Trophoblast cell (in vitro differentiated cells and primary cell): ENCODE results near the gene DIO1. TPM values are rescaled to one million over a fixed set of nuclear protein-coding genes. Genes with fewer than 3 reads are reported as not detected.

ENCODE experiments used
- DNase-seq, 2 donors: peaks; one replicate each; pipeline ENCODE4 v3.0.0-alpha.2; 2016
- H2AFZ ChIP-seq: 2 replicates; pipeline ENCODE4 v1.6.1; 2013; ENCODE audit warnings: low read length, moderate library complexity, mild to moderate bottlenecking; ENCODE audit not compliant: insufficient read depth, poor library complexity
- H2AK5ac ChIP-seq: 2 replicates; pipeline ENCODE4 v1.6.1; 2013; ENCODE audit warnings: mild to moderate bottlenecking, low read length
- H2BK120ac ChIP-seq: 2 replicates; pipeline ENCODE4 v1.6.1; 2013; ENCODE audit warnings: low read length, mild to moderate bottlenecking, moderate library complexity; ENCODE audit not compliant: insufficient read depth, poor library complexity
- H2BK12ac ChIP-seq: 2 replicates; pipeline ENCODE4 v1.6.1; 2013; ENCODE audit warnings: mild to moderate bottlenecking, low read length, moderate library complexity
- H2BK5ac ChIP-seq: 2 replicates; pipeline ENCODE4 v1.6.1; 2013; ENCODE audit warnings: low read length, low read depth, moderate library complexity, mild to moderate bottlenecking; ENCODE audit not compliant: poor library complexity
- H3K14ac ChIP-seq: 2 replicates; pipeline ENCODE4 v1.6.1; 2013; ENCODE audit warnings: mild to moderate bottlenecking, low read length
- H3K18ac ChIP-seq: 2 replicates; pipeline ENCODE4 v1.6.1; 2013; ENCODE audit warnings: mild to moderate bottlenecking, low read length
- H3K23ac ChIP-seq: 2 replicates; pipeline ENCODE4 v1.6.1; 2013; ENCODE audit warnings: low read length
- H3K27ac ChIP-seq: 2 replicates; pipeline ENCODE4 v1.5.1; 2013; ENCODE audit warnings: low read depth, mild to moderate bottlenecking, inconsistent platforms, low read length, moderate library complexity
- H3K27me3 ChIP-seq: 2 replicates; pipeline ENCODE4 v1.6.1; 2013; ENCODE audit warnings: inconsistent platforms, mild to moderate bottlenecking, low read length, moderate library complexity; ENCODE audit not compliant: insufficient read depth
- H3K36me3 ChIP-seq, 2 experiments: 1 replicate in 1 of 2; 2 replicates in 1 of 2; pipeline ENCODE4 v1.6.1; 2013; ENCODE audit warnings: low read length in 2 of 2, mild to moderate bottlenecking in 2 of 2, moderate library complexity in 1 of 2; ENCODE audit not compliant: insufficient read depth in 2 of 2, control insufficient read depth in 1 of 2
- H3K4ac ChIP-seq: 2 replicates; pipeline ENCODE4 v1.6.1; 2013; ENCODE audit warnings: low read depth, mild to moderate bottlenecking, low read length, moderate library complexity
- H3K4me1 ChIP-seq, 2 experiments: 1 replicate in 1 of 2; 2 replicates in 1 of 2; pipeline ENCODE4 v1.6.1; 2013; ENCODE audit warnings: low read length in 2 of 2, mild to moderate bottlenecking in 2 of 2, moderate library complexity in 1 of 2; ENCODE audit not compliant: insufficient read depth in 2 of 2, control insufficient read depth in 1 of 2
- H3K4me2 ChIP-seq: 2 replicates; pipeline ENCODE4 v1.6.1; 2013; ENCODE audit warnings: inconsistent platforms, mild to moderate bottlenecking, low read length, moderate library complexity
- H3K4me3 ChIP-seq: 2 replicates; pipeline ENCODE4 v1.5.1; 2013; ENCODE audit warnings: mild to moderate bottlenecking, low read depth, low read length, inconsistent platforms
- H3K79me1 ChIP-seq: one replicate; pipeline ENCODE4 v1.6.1; 2013; ENCODE audit warnings: low read length
- H3K79me2 ChIP-seq: 2 replicates; pipeline ENCODE4 v1.6.1; 2013; ENCODE audit warnings: low read length, mild to moderate bottlenecking; ENCODE audit not compliant: control insufficient read depth, insufficient read depth, poor library complexity
- H3K9ac ChIP-seq: 2 replicates; pipeline ENCODE4 v1.6.1; 2013; ENCODE audit warnings: mild to moderate bottlenecking, low read length
- H3K9me3 ChIP-seq: 2 replicates; pipeline ENCODE4 v1.6.1; 2013; ENCODE audit warnings: low read depth, mild to moderate bottlenecking, control low read depth, inconsistent platforms, low read length; ENCODE audit not compliant: insufficient read depth
- H4K12ac ChIP-seq: 2 replicates; pipeline ENCODE4 v1.6.1; 2013; ENCODE audit warnings: low read depth, mild to moderate bottlenecking, low read length, moderate library complexity
- H4K8ac ChIP-seq: 2 replicates; pipeline ENCODE4 v1.6.1; 2013; ENCODE audit warnings: low read depth, mild to moderate bottlenecking, low read length, moderate library complexity
- H4K91ac ChIP-seq: one replicate; pipeline ENCODE4 v1.6.1; 2013; ENCODE audit warnings: low read depth, mild to moderate bottlenecking, low read length, moderate library complexity
- WGBS: extraction: QIAGEN DNeasy Blood & Tissue Kit; methylation state at CpG from one replicate; pipeline ENCODE4 v1.1.7; 2013; ENCODE audit warnings: missing lambda C conversion rate; ENCODE audit not compliant: insufficient read length, insufficient coverage; ENCODE audit errors: extremely low coverage; 5-methylcytosine and 5-hydroxymethylcytosine counted together
- polyA plus RNA-seq: library from polyadenylated mRNA; stranded (reverse); fragments of 200-250 nt; gene quantifications from 2 replicates; pipeline ENCODE4 v1.2.3, GENCODE V29; 2013

Gene DIO1
- polyA plus RNA-seq: 0.11 and 0.15 TPM in 2 replicates

- no peak within 1 kb of the TSS for H2BK120ac ChIP-seq
- no peak within 1 kb of the TSS for H2AFZ ChIP-seq
- no peaks in the 10 kb centered on the region for H3K9me3 ChIP-seq
- H2BK5ac ChIP-seq: no peak within 1 kb of the TSS
- H4K12ac ChIP-seq: no peak within 1 kb of the TSS
- H3K4me2 ChIP-seq: no peak within 1 kb of the TSS
- H2AK5ac ChIP-seq: no peak within 1 kb of the TSS
- H3K27me3 ChIP-seq: no peaks in the 10 kb centered on the region
- no peak within 1 kb of the TSS for H4K8ac ChIP-seq
- no peak within 1 kb of the TSS for H3K27ac ChIP-seq
- no peak within 1 kb of the TSS for H3K23ac ChIP-seq
- H3K36me3 ChIP-seq: no peaks in the 10 kb centered on the region
- H3K9ac ChIP-seq: no peak within 1 kb of the TSS
- H2BK12ac ChIP-seq: no peak within 1 kb of the TSS
- no peak within 1 kb of the TSS for H4K91ac ChIP-seq
- WGBS: no CpG with 5 or more reads among the region's 14 CpGs
- H3K79me1 ChIP-seq: peaks cover 3% of the 10 kb centered on the region
- H3K14ac ChIP-seq: no peak within 1 kb of the TSS
- peaks cover 3% of the 10 kb centered on the region for H3K79me2 ChIP-seq
- H3K4ac ChIP-seq: no peak within 1 kb of the TSS
- no peak within 1 kb of the TSS for H3K18ac ChIP-seq
- DNase-seq: no peak
- H3K4me3 ChIP-seq: no peak within 1 kb of the TSS
- H3K4me1 ChIP-seq: peaks cover 0 to 7% of the 10 kb centered on the region in 2 experiments
Observed at GRCh38 chr1:53893999-53894636, at the start of gene DIO1. Gene DIO1 (plus strand): TSS chr1:53894187. CDS start chr1:53894211, 24 bp downstream.

GRCh38 chr1:53847980-53848379 is 46.0 kb upstream of the DIO1 start:
- no peak overlapping the region for H3K23ac ChIP-seq
- no peaks in the 10 kb centered on the region for H3K79me1 ChIP-seq
- no peak overlapping the region for H2AFZ ChIP-seq
- no peak overlapping the region for H3K27ac ChIP-seq
- no peak overlapping the region for H4K8ac ChIP-seq
- no peak overlapping the region for H4K91ac ChIP-seq
- no peak overlapping the region for H2BK120ac ChIP-seq
- peaks cover 3 to 4% of the 10 kb centered on the region in 2 experiments for H3K36me3 ChIP-seq
- H3K79me2 ChIP-seq: no peaks in the 10 kb centered on the region
- no peaks in the 10 kb centered on the region for H3K4me1 ChIP-seq
- no peak for DNase-seq
- no peak overlapping the region for H3K18ac ChIP-seq
- no CpG with 5 or more reads among the region's 6 CpGs for WGBS
- no peak overlapping the region for H2AK5ac ChIP-seq
- no peak overlapping the region for H3K4ac ChIP-seq
- H2BK5ac ChIP-seq: no peak overlapping the region
- H3K9ac ChIP-seq: peak overlapping the region; percentile 4
- no peaks in the 10 kb centered on the region for H3K27me3 ChIP-seq
- no peak overlapping the region for H4K12ac ChIP-seq
- no peak overlapping the region for H3K4me2 ChIP-seq
- no peak overlapping the region for H3K14ac ChIP-seq
- no peaks in the 10 kb centered on the region for H3K9me3 ChIP-seq
- no peak overlapping the region for H2BK12ac ChIP-seq
- H3K4me3 ChIP-seq: no peak overlapping the region

- WGBS: no CpG with 5 or more reads among the region's 7 CpGs
- Histone ChIP-seq H4K8ac (no peak overlapping the region), H3K27ac (no peak overlapping the region), H3K9me3 (no peaks in the 10 kb centered on the region), H3K79me1 (no peaks in the 10 kb centered on the region), H2BK5ac (no peak overlapping the region), H3K4me2 (no peak overlapping the region), H3K23ac (no peak overlapping the region), H3K36me3 (peaks cover 6 to 8% of the 10 kb centered on the region in 2 experiments), H3K4ac (no peak overlapping the region), H3K27me3 (no peaks in the 10 kb centered on the region), H2AFZ (no peak overlapping the region), H3K18ac (no peak overlapping the region), H3K4me1 (no peaks in the 10 kb centered on the region), H3K79me2 (no peaks in the 10 kb centered on the region), H2BK12ac (no peak overlapping the region), H3K14ac (no peak overlapping the region), H3K4me3 (no peak overlapping the region), H4K91ac (no peak overlapping the region), H2BK120ac (no peak overlapping the region), H4K12ac (no peak overlapping the region), H2AK5ac (no peak overlapping the region), H3K9ac (no peak overlapping the region)
- DNase-seq: no peak
Observed at GRCh38 chr1:53850082-53850673, 43.8 kb upstream of the DIO1 start.

GRCh38 chr1:53851571-53852285 is 42.3 kb upstream of the DIO1 start:
- H3K9ac ChIP-seq: no peak overlapping the region
- H3K4me2 ChIP-seq: no peak overlapping the region
- H3K9me3 ChIP-seq: no peaks in the 10 kb centered on the region
- H3K23ac ChIP-seq: no peak overlapping the region
- no peak overlapping the region for H3K14ac ChIP-seq
- no peak overlapping the region for H3K18ac ChIP-seq
- no peak overlapping the region for H2AFZ ChIP-seq
- peaks cover 6 to 12% of the 10 kb centered on the region in 2 experiments for H3K36me3 ChIP-seq
- no peaks in the 10 kb centered on the region for H3K79me1 ChIP-seq
- no peak for DNase-seq
- no peaks in the 10 kb centered on the region for H3K79me2 ChIP-seq
- no peak overlapping the region for H2AK5ac ChIP-seq
- H4K91ac ChIP-seq: no peak overlapping the region
- H3K4me1 ChIP-seq: no peaks in the 10 kb centered on the region
- no peak overlapping the region for H3K4me3 ChIP-seq
- no peak overlapping the region for H2BK12ac ChIP-seq
- H3K27me3 ChIP-seq: no peaks in the 10 kb centered on the region
- no peak overlapping the region for H3K27ac ChIP-seq
- H4K8ac ChIP-seq: no peak overlapping the region
- no peak overlapping the region for H2BK5ac ChIP-seq
- H4K12ac ChIP-seq: no peak overlapping the region
- no CpG with 5 or more reads among the region's 9 CpGs for WGBS
- no peak overlapping the region for H3K4ac ChIP-seq
- no peak overlapping the region for H2BK120ac ChIP-seq
